HL-60 (cell line): Measurements from ENCODE around the gene ZNF22.

ENCODE experiments used
- DNase-seq, 2 experiments: peaks; one replicate each; pipeline ENCODE4 v3.0.0-alpha.2; 2010 to 2020; ENCODE audit warnings: low read depth in 1 of 2, low spot score in 1 of 2
- H3K27ac ChIP-seq: fragments of 250-450 bp; sonication (Bioruptor Pico); replicated peaks from 2 replicates; pipeline ENCODE4 v1.5.1; 2020; ENCODE audit warnings: mild to moderate bottlenecking, moderate library complexity
- H3K27me3 ChIP-seq: fragments of 250-450 bp; sonication (Bioruptor Pico); 2 replicates; pipeline ENCODE4 v1.5.1; 2021; ENCODE audit warnings: mild to moderate bottlenecking, moderate library complexity; ENCODE audit not compliant: insufficient read depth, poor library complexity, severe bottlenecking
- H3K4me3 ChIP-seq: replicated peaks from 2 replicates; pipeline ENCODE4 v1.5.1; 2011; ENCODE audit warnings: mild to moderate bottlenecking, control low read depth, low read length; ENCODE audit not compliant: insufficient read depth
- CTCF ChIP-seq: IDR thresholded peaks from one replicate; pipeline ENCODE4 v1.5.1; 2011; ENCODE audit warnings: low read length, control low read depth, inconsistent platforms; ENCODE audit not compliant: insufficient read depth
- GABPA ChIP-seq: IDR thresholded peaks from 2 replicates; pipeline ENCODE4 v1.6.1; 2012; ENCODE audit warnings: low read depth
- POLR2AphosphoS5 ChIP-seq: IDR thresholded peaks from 2 replicates; pipeline ENCODE4 v1.6.1; 2012; ENCODE audit warnings: low read depth
- REST ChIP-seq: IDR thresholded peaks from 2 replicates; pipeline ENCODE4 v1.6.1; 2012; ENCODE audit warnings: low read depth; ENCODE audit not compliant: insufficient replicate concordance
- SPI1 ChIP-seq: IDR thresholded peaks from 2 replicates; pipeline ENCODE4 v1.6.1; 2012; ENCODE audit warnings: low read depth, mild to moderate bottlenecking, borderline replicate concordance

Gene ZNF22

GRCh38 chr10:44965104-44965503 lies 35.6 kb upstream of the ZNF22 start:
- H3K27me3 ChIP-seq = no peaks in the 10 kb centered on the region
- TF ChIP-seq REST = no peak
- H3K27ac ChIP-seq = peak overlapping the region; percentile 97
- H3K4me3 ChIP-seq = no peak overlapping the region
- DNase-seq = no peak

- DNase-seq = no peak
- H3K27ac ChIP-seq = peak overlapping the region; percentile 97
- H3K27me3 ChIP-seq = no peaks in the 10 kb centered on the region
- TF ChIP-seq CTCF (no peak), REST (no peak), POLR2AphosphoS5 (no peak), GABPA (no peak), SPI1 (no peak)
- H3K4me3 ChIP-seq = no peak overlapping the region
These were observed 35.0 kb upstream of the ZNF22 start for GRCh38 chr10:44965651-44966097.

- Histone ChIP-seq H3K4me3 (no peak overlapping the region), H3K27ac (peak overlapping the region; percentile 97)
These were observed 34.5 kb upstream of the ZNF22 start for GRCh38 chr10:44966129-44966815.

More at GRCh38 chr10:44966129-44966815, 34.5 kb upstream of the ZNF22 start:
- TF ChIP-seq SPI1 (no peak), POLR2AphosphoS5 (no peak), REST (no peak), CTCF (no peak), GABPA (no peak)
- H3K27me3 ChIP-seq = no peaks in the 10 kb centered on the region
- no peak for DNase-seq
